MM.1S (cell line): ENCODE results near the gene MTHFD1.

Experiments
- DNase-seq: peaks from one replicate; pipeline ENCODE4 v3.0.0-alpha.2; 2015
- H2AFZ ChIP-seq: fragments of 300-600 bp; sonication (generic); 2 replicates; pipeline ENCODE4 v1.6.0; 2016; ENCODE audit warnings: antibody characterized with exemption, low read length
- H3F3A ChIP-seq: fragments of 300-600 bp; sonication (generic); 2 replicates; pipeline ENCODE4 v1.6.1; 2016; ENCODE audit warnings: mild to moderate bottlenecking, antibody characterized with exemption, low read length, moderate library complexity, mixed read lengths; ENCODE audit not compliant: insufficient read depth
- H3K27ac ChIP-seq: fragments of 300-600 bp; sonication (generic); 2 replicates; pipeline ENCODE4 v1.5.1; 2016; ENCODE audit warnings: mild to moderate bottlenecking, low read length
- H3K27me3 ChIP-seq: fragments of 300-600 bp; sonication (generic); replicated peaks from 2 replicates; pipeline ENCODE4 v1.6.0; 2016; ENCODE audit warnings: low read length; ENCODE audit not compliant: insufficient read depth
- H3K36me3 ChIP-seq: fragments of 300-600 bp; sonication (generic); replicated peaks from 2 replicates; pipeline ENCODE4 v1.6.1; 2016; ENCODE audit warnings: mild to moderate bottlenecking, low read length, mixed read lengths; ENCODE audit not compliant: insufficient read depth
- H3K4me1 ChIP-seq: fragments of 300-600 bp; sonication (generic); 2 replicates; pipeline ENCODE4 v1.6.1; 2016; ENCODE audit warnings: low read length, mixed read lengths
- H3K4me2 ChIP-seq: fragments of 300-600 bp; sonication (generic); 2 replicates; pipeline ENCODE4 v1.6.0; 2016; ENCODE audit warnings: low read depth, low read length
- H3K4me3 ChIP-seq: fragments of 300-600 bp; sonication (generic); 2 replicates; pipeline ENCODE4 v1.5.1; 2016; ENCODE audit warnings: low read length, mixed read lengths
- H3K79me2 ChIP-seq: fragments of 300-600 bp; sonication (generic); 2 replicates; pipeline ENCODE4 v1.6.1; 2016; ENCODE audit warnings: mixed run types, low read length, mixed read lengths
- H3K9ac ChIP-seq: fragments of 300-600 bp; sonication (generic); 2 replicates; pipeline ENCODE4 v1.6.1; 2016; ENCODE audit warnings: low read length, mixed read lengths
- H3K9me2 ChIP-seq: fragments of 300-600 bp; sonication (generic); replicated peaks from 2 replicates; pipeline ENCODE4 v1.6.1; 2016; ENCODE audit warnings: mild to moderate bottlenecking, low read length, mixed read lengths; ENCODE audit not compliant: insufficient read depth
- H3K9me3 ChIP-seq: fragments of 300-600 bp; sonication (generic); replicated peaks from 2 replicates; pipeline ENCODE4 v1.6.1; 2016; ENCODE audit warnings: mild to moderate bottlenecking, low read length, mixed read lengths; ENCODE audit not compliant: insufficient read depth
- H4K20me1 ChIP-seq: fragments of 300-600 bp; sonication (generic); 2 replicates; pipeline ENCODE4 v1.6.1; 2016; ENCODE audit warnings: mild to moderate bottlenecking, low read length, moderate library complexity, mixed read lengths; ENCODE audit not compliant: insufficient read depth
- CTCF ChIP-seq: fragments of 300-600 bp; sonication (generic); IDR thresholded peaks from 2 replicates; pipeline ENCODE4 v1.5.1; 2016; ENCODE audit warnings: antibody characterized with exemption, low read length, mixed read lengths
- EZH2 ChIP-seq: fragments of 300-600 bp; sonication (generic); optimal IDR thresholded peaks from 2 replicates; pipeline ENCODE3; 2017; ENCODE audit warnings: low read depth, mild to moderate bottlenecking, antibody characterized with exemption, low read length, mixed read lengths
- EZH2phosphoT487 ChIP-seq: fragments of 300-600 bp; sonication (generic); IDR thresholded peaks from 2 replicates; pipeline ENCODE4 v1.6.1; 2018; ENCODE audit warnings: antibody characterized with exemption, low read length

Gene MTHFD1

GRCh38 chr14:64444984-64445845 lies 57.1 kb downstream of the MTHFD1 start:
- no peaks in the 10 kb centered on the region for H3K9me3 ChIP-seq
- H3K36me3 ChIP-seq, result no peaks in the 10 kb centered on the region
- no peak overlapping the region; the same call in 1 of the 2 replicates for H3K4me3 ChIP-seq
- peaks cover 14% of the 10 kb centered on the region for H3F3A ChIP-seq
- DNase-seq, result peak; percentile 59
- TF ChIP-seq EZH2phosphoT487, result no peak
- peak; percentile 4; the same call in 1 of the 2 replicates for TF ChIP-seq CTCF
- TF ChIP-seq EZH2, result no peak
- no peak overlapping the region for H2AFZ ChIP-seq
- H3K27me3 ChIP-seq, result no peaks in the 10 kb centered on the region
- H3K4me2 ChIP-seq, result peak overlapping the region; percentile 33
- H3K9ac ChIP-seq, result peak overlapping the region; percentile 12; the same call in 1 of the 2 replicates
- H4K20me1 ChIP-seq, result no peaks in the 10 kb centered on the region
- H3K9me2 ChIP-seq, result no peaks in the 10 kb centered on the region
- no peaks in the 10 kb centered on the region for H3K79me2 ChIP-seq
- peaks cover 31% of the 10 kb centered on the region for H3K4me1 ChIP-seq
- H3K27ac ChIP-seq, result peak overlapping the region; percentile 81

- Histone ChIP-seq H2AFZ (no peak overlapping the region), H3K4me1 (peaks cover 29% of the 10 kb centered on the region), H3K27me3 (no peaks in the 10 kb centered on the region), H3K9ac (no peak overlapping the region), H3K4me2 (no peak overlapping the region), H3F3A (peaks cover 14% of the 10 kb centered on the region), H3K9me2 (no peaks in the 10 kb centered on the region), H3K79me2 (no peaks in the 10 kb centered on the region), H4K20me1 (no peaks in the 10 kb centered on the region), H3K9me3 (no peaks in the 10 kb centered on the region), H3K27ac (no peak overlapping the region), H3K4me3 (no peak overlapping the region), H3K36me3 (no peaks in the 10 kb centered on the region)
- TF ChIP-seq CTCF (no peak), EZH2phosphoT487 (no peak), EZH2 (no peak)
- DNase-seq, result no peak
Observed at GRCh38 chr14:64447876-64448670, 59.9 kb downstream of the MTHFD1 start.

- Histone ChIP-seq H3K79me2 (no peaks in the 10 kb centered on the region), H3K9ac (no peak overlapping the region), H3K36me3 (no peaks in the 10 kb centered on the region), H3F3A (peaks cover 2% of the 10 kb centered on the region), H3K4me2 (no peak overlapping the region), H3K9me2 (no peaks in the 10 kb centered on the region), H3K9me3 (no peaks in the 10 kb centered on the region), H3K4me1 (peaks cover 7% of the 10 kb centered on the region), H3K27ac (no peak overlapping the region), H4K20me1 (no peaks in the 10 kb centered on the region), H3K27me3 (no peaks in the 10 kb centered on the region), H3K4me3 (no peak overlapping the region), H2AFZ (no peak overlapping the region)
- TF ChIP-seq EZH2 (no peak), EZH2phosphoT487 (no peak), CTCF (no peak)
- no peak for DNase-seq
Observed at GRCh38 chr14:64450255-64450654, 62.1 kb downstream of the MTHFD1 start.
